Liver (tissue), 9 donors: Measurements from ENCODE around the gene CDC45. TPM values are rescaled to one million over a fixed set of nuclear protein-coding genes. Genes with fewer than 3 reads are reported as not detected.

Experiments
- DNase-seq: peaks from one replicate; pipeline ENCODE4 v3.0.0-alpha.2; 2017; ENCODE audit warnings: low spot score
- H3K27ac ChIP-seq, 2 donors: one replicate each; pipeline ENCODE4 v1.7.0; 2013; ENCODE audit warnings: inconsistent platforms in 2 of 2, low read length in 2 of 2, control low read depth in 1 of 2, low read depth in 1 of 2, mild to moderate bottlenecking in 1 of 2
- H3K27me3 ChIP-seq, 4 donors: one replicate each; pipeline versions ENCODE4 v1.6.1 to v1.7.0; 2013; ENCODE audit warnings: low read length in 3 of 4, inconsistent platforms in 1 of 4, mild to moderate bottlenecking in 1 of 4, moderate library complexity in 1 of 4; ENCODE audit not compliant: control insufficient read depth in 4 of 4, insufficient read depth in 4 of 4
- H3K36me3 ChIP-seq, 4 donors: one replicate each; pipeline versions ENCODE4 v1.6.1 to v1.7.0; 2013; ENCODE audit warnings: low read length in 3 of 4, mild to moderate bottlenecking in 3 of 4, low read depth in 1 of 4, moderate library complexity in 1 of 4; ENCODE audit not compliant: control insufficient read depth in 4 of 4, insufficient read depth in 3 of 4
- H3K4me1 ChIP-seq, 4 donors: one replicate each; pipeline versions ENCODE4 v1.6.1 to v1.7.0; 2013; ENCODE audit warnings: low read length in 3 of 4, mild to moderate bottlenecking in 3 of 4, moderate library complexity in 1 of 4; ENCODE audit not compliant: control insufficient read depth in 4 of 4, insufficient read depth in 4 of 4
- H3K4me3 ChIP-seq, 3 donors: one replicate each; pipeline versions ENCODE4 v1.6.1 to v1.7.0; 2013; ENCODE audit warnings: low read length in 3 of 3, control low read depth in 1 of 3, low read depth in 1 of 3, mild to moderate bottlenecking in 1 of 3
- H3K9ac ChIP-seq, 2 donors: one replicate each; pipeline ENCODE4 v1.7.0; 2013; ENCODE audit warnings: low read length in 2 of 2, mild to moderate bottlenecking in 2 of 2, moderate library complexity in 2 of 2, control low read depth in 1 of 2, low read depth in 1 of 2
- H3K9me3 ChIP-seq, 4 donors: one replicate each; pipeline versions ENCODE4 v1.6.1 to v1.7.0; 2013; ENCODE audit warnings: low read length in 3 of 4; ENCODE audit not compliant: control insufficient read depth in 4 of 4
- FOXA1 ChIP-seq: IDR thresholded peaks from 2 replicates; pipeline ENCODE4 v1.6.1; 2016; ENCODE audit warnings: antibody characterized with exemption
- FOXA2 ChIP-seq: IDR thresholded peaks from 2 replicates; pipeline ENCODE4 v1.6.1; 2016; ENCODE audit warnings: antibody characterized with exemption
- GABPA ChIP-seq, 2 donors: IDR thresholded peaks in 1 of 2; conservative IDR thresholded peaks in 1 of 2; 2 replicates each; pipeline ENCODE4 v1.6.1; 2016; ENCODE audit warnings: antibody characterized with exemption in 2 of 2, mild to moderate bottlenecking in 1 of 2, moderate library complexity in 1 of 2
- HNF4A ChIP-seq, 2 donors: conservative IDR thresholded peaks; 2 replicates each; pipeline ENCODE4 v1.6.1; 2016; ENCODE audit warnings: antibody characterized with exemption in 2 of 2, mild to moderate bottlenecking in 2 of 2
- HNF4G ChIP-seq: IDR thresholded peaks from 2 replicates; pipeline ENCODE4 v1.6.1; 2016; ENCODE audit warnings: antibody characterized with exemption
- RAD21 ChIP-seq, 2 donors: IDR thresholded peaks; 2 replicates each; pipeline ENCODE4 v1.6.1; 2016; ENCODE audit warnings: antibody characterized with exemption in 2 of 2, mild to moderate bottlenecking in 2 of 2
- RXRA ChIP-seq, 2 donors: IDR thresholded peaks; 2 replicates each; pipeline ENCODE4 v1.6.1; 2017 to 2018; ENCODE audit warnings: antibody characterized with exemption in 2 of 2, mild to moderate bottlenecking in 1 of 2
- SP1 ChIP-seq: IDR thresholded peaks from 2 replicates; pipeline ENCODE4 v1.6.1; 2018; ENCODE audit warnings: antibody characterized with exemption, mild to moderate bottlenecking
- TAF1 ChIP-seq: conservative IDR thresholded peaks from 2 replicates; pipeline ENCODE4 v1.6.1; 2016; ENCODE audit warnings: antibody characterized with exemption, mild to moderate bottlenecking
- YY1 ChIP-seq: IDR thresholded peaks from 2 replicates; pipeline ENCODE4 v1.6.1; 2016; ENCODE audit warnings: antibody characterized with exemption, mild to moderate bottlenecking
- WGBS: extraction: QIAGEN DNeasy Blood & Tissue Kit; methylation state at CpG from one replicate; pipeline ENCODE4 v1.1.7; 2013; 5-methylcytosine and 5-hydroxymethylcytosine counted together
- polyA plus RNA-seq, 2 donors: library from polyadenylated mRNA; stranded (reverse) in 1 of 2; unstranded in 1 of 2; fragments of 200-250 nt in 1 of 2; fragments of >200 nt in 1 of 2; fragmentation: Nextera tagmentation in 1 of 2; extraction: Ambion mirVana in 1 of 2; gene quantifications; one replicate each; pipeline versions ENCODE4 v1.2.1 to v1.2.3, GENCODE V29; 2013 to 2015
- total RNA-seq, 2 donors: library from RNA; depleted of rRNA; stranded (reverse); fragments of >200 nt; gene quantifications; one replicate each; pipeline ENCODE4 v1.2.3, GENCODE V29; 2014
- TF ChIP-seq, protein P1 (sequence below): fragments of 150-350 bp; IDR thresholded peaks from 2 replicates; pipeline ENCODE4 v1.5.1; 2017; ENCODE audit warnings: improper control_type of control experiment, low read depth, low read length; ENCODE audit not compliant: missing input control
- TF ChIP-seq, protein P2 (sequence below): IDR thresholded peaks from 2 replicates; pipeline ENCODE4 v1.6.1; 2016; ENCODE audit warnings: antibody characterized with exemption
- TF ChIP-seq, protein P3 (sequence below): IDR thresholded peaks from 2 replicates; pipeline ENCODE4 v1.6.1; 2016; ENCODE audit warnings: antibody characterized with exemption
- TF ChIP-seq, protein P4 (sequence below): IDR thresholded peaks from 2 replicates; pipeline ENCODE4 v1.6.1; 2016; ENCODE audit warnings: antibody characterized with exemption
- TF ChIP-seq, protein P5 (sequence below): IDR thresholded peaks from 2 replicates; pipeline ENCODE4 v1.6.1; 2016; ENCODE audit warnings: antibody characterized with exemption, mild to moderate bottlenecking
- donor health status: healthy.
- donor health status: healthy.
- donor health status: healthy.
- donor health status: healthy.
- donor health status: healthy.

CDC45 gene
- total and polyA plus RNA-seq, 4 donors, result 0.33 to 15.5 (median 0.94) TPM

DNA sequence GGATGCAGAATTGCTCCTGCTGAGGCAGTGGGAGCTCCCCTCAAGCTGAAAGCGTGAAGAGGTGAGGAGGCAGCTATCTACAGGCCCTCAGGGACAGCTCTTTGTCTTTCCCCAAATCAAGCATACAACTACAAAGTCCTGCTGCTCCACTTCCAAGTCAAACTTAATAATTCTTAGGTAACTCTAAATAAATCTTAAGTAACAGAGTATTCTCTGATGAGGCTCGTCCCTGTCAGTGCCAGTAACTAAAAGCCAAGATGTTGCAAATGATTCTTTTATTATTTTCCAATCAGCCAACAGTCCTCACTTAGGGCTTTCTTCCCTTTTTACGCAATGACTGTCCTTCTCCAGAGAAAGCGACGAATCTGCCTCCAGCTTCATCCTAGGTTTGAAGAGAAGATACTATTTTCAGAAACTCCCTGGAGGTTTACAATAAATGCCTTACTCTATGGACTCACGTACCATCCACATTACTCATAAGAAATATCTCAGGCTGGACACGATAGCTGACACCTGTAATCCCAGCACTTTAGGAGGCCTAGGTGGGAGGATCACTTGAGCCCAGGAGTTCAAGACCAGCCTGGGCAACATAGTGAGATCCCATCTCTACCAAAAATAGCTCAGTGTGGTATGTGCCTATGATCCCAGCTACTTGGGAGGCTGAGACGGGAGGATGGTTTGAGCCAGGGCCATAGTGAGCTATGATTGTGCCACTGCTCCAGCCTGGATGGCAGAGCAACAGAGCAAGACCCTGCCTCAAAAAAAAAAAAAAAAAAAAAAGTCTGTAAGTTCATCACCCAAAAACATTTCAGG is 29.2 kb upstream of the CDC45 start:
- H3K36me3 ChIP-seq, result peaks cover 2 to 44% (median 39%) of the 10 kb centered on the region in 4 donors
- no peaks in the 10 kb centered on the region for H3K27me3 ChIP-seq
- WGBS, result 83% methylated on average over 8 of the region's 8 CpGs
- TF ChIP-seq FOXA2 (no peak), RAD21 (IDR thresholded peaks at IDR 0.05) (no peak), FOXA1 (no peak), YY1 (no peak), RXRA (IDR thresholded peaks at IDR 0.05) (no peak), SP1 (no peak), HNF4G (no peak), TAF1 (no peak), HNF4A (conservative IDR thresholded peaks at IDR 0.05) (no peak), GABPA (IDR thresholded peaks at IDR 0.05 in 1 of 2, conservative IDR thresholded peaks at IDR 0.05 in 1 of 2) (no peak)
- TF ChIP-seq, protein P1, sequence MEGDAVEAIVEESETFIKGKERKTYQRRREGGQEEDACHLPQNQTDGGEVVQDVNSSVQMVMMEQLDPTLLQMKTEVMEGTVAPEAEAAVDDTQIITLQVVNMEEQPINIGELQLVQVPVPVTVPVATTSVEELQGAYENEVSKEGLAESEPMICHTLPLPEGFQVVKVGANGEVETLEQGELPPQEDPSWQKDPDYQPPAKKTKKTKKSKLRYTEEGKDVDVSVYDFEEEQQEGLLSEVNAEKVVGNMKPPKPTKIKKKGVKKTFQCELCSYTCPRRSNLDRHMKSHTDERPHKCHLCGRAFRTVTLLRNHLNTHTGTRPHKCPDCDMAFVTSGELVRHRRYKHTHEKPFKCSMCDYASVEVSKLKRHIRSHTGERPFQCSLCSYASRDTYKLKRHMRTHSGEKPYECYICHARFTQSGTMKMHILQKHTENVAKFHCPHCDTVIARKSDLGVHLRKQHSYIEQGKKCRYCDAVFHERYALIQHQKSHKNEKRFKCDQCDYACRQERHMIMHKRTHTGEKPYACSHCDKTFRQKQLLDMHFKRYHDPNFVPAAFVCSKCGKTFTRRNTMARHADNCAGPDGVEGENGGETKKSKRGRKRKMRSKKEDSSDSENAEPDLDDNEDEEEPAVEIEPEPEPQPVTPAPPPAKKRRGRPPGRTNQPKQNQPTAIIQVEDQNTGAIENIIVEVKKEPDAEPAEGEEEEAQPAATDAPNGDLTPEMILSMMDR, result no peak
- TF ChIP-seq, protein P2, sequence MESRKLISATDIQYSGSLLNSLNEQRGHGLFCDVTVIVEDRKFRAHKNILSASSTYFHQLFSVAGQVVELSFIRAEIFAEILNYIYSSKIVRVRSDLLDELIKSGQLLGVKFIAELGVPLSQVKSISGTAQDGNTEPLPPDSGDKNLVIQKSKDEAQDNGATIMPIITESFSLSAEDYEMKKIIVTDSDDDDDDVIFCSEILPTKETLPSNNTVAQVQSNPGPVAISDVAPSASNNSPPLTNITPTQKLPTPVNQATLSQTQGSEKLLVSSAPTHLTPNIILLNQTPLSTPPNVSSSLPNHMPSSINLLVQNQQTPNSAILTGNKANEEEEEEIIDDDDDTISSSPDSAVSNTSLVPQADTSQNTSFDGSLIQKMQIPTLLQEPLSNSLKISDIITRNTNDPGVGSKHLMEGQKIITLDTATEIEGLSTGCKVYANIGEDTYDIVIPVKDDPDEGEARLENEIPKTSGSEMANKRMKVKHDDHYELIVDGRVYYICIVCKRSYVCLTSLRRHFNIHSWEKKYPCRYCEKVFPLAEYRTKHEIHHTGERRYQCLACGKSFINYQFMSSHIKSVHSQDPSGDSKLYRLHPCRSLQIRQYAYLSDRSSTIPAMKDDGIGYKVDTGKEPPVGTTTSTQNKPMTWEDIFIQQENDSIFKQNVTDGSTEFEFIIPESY, result no peak
- TF ChIP-seq, protein P3, sequence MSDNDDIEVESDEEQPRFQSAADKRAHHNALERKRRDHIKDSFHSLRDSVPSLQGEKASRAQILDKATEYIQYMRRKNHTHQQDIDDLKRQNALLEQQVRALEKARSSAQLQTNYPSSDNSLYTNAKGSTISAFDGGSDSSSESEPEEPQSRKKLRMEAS, result no peak
- TF ChIP-seq, protein P4, sequence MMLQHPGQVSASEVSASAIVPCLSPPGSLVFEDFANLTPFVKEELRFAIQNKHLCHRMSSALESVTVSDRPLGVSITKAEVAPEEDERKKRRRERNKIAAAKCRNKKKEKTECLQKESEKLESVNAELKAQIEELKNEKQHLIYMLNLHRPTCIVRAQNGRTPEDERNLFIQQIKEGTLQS, result no peak
- TF ChIP-seq, protein P5, sequence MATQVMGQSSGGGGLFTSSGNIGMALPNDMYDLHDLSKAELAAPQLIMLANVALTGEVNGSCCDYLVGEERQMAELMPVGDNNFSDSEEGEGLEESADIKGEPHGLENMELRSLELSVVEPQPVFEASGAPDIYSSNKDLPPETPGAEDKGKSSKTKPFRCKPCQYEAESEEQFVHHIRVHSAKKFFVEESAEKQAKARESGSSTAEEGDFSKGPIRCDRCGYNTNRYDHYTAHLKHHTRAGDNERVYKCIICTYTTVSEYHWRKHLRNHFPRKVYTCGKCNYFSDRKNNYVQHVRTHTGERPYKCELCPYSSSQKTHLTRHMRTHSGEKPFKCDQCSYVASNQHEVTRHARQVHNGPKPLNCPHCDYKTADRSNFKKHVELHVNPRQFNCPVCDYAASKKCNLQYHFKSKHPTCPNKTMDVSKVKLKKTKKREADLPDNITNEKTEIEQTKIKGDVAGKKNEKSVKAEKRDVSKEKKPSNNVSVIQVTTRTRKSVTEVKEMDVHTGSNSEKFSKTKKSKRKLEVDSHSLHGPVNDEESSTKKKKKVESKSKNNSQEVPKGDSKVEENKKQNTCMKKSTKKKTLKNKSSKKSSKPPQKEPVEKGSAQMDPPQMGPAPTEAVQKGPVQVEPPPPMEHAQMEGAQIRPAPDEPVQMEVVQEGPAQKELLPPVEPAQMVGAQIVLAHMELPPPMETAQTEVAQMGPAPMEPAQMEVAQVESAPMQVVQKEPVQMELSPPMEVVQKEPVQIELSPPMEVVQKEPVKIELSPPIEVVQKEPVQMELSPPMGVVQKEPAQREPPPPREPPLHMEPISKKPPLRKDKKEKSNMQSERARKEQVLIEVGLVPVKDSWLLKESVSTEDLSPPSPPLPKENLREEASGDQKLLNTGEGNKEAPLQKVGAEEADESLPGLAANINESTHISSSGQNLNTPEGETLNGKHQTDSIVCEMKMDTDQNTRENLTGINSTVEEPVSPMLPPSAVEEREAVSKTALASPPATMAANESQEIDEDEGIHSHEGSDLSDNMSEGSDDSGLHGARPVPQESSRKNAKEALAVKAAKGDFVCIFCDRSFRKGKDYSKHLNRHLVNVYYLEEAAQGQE, result no peak
- H3K9ac ChIP-seq, result no peak overlapping the region
- H3K9me3 ChIP-seq, result no peaks in the 10 kb centered on the region
- H3K4me3 ChIP-seq, result no peak overlapping the region
- no peak for DNase-seq
- no peak overlapping the region for H3K27ac ChIP-seq
- peaks cover 4 to 19% (median 12%) of the 10 kb centered on the region in 4 donors for H3K4me1 ChIP-seq
